B cell (primary cell): ENCODE results near the gene BTG1. TPM values are rescaled to one million over a fixed set of nuclear protein-coding genes. Genes with fewer than 3 reads are reported as not detected.
A peak's percentile ranks its signal among the peaks of the same experiment; 100 is the strongest.

Experiments used
- ATAC-seq: fragments of 200-7000 bp; cut with Tn5 transposase; one replicate; pipeline ENCODE4 v1.10.0; 2021; ENCODE audit warnings: low read depth, mild to moderate bottlenecking, moderate number of reproducible peaks, moderate library complexity
- CTCF ChIA-PET: fragments of 350-600 bp; sonication (Branson Sonifier 250); formaldehyde crosslinking; loops from one replicate; lab custom pipeline; 2021; ENCODE audit warnings: antibody characterized with exemption, inconsistent platforms; lab: Charles Lee
- POLR2A ChIA-PET: fragments of 350-600 bp; sonication (Branson Sonifier 250); formaldehyde crosslinking; loops from one replicate; lab custom pipeline; 2021; ENCODE audit warnings: antibody characterized with exemption; lab: Charles Lee
- DNase-seq: peaks from one replicate; pipeline ENCODE4 v3.0.0; 2013
- H2AFZ ChIP-seq: 2 replicates; pipeline ENCODE4 v1.6.1; 2012; ENCODE audit warnings: mild to moderate bottlenecking, low read depth, low read length; ENCODE audit not compliant: insufficient read depth, poor library complexity, severe bottlenecking
- H3K27ac ChIP-seq, 2 donors: 1 replicate in 1 of 2; 2 replicates in 1 of 2; pipeline ENCODE4 v1.5.1; 2012 to 2013; ENCODE audit warnings: low read length in 2 of 2, mild to moderate bottlenecking in 2 of 2, moderate library complexity in 1 of 2
- H3K27me3 ChIP-seq, 4 experiments: fragments of 200-600 bp in 1 of 4; sonication (generic) in 1 of 4; replicated peaks in 1 of 4; 1 replicate in 2 of 4; 2 replicates in 2 of 4; pipeline versions ENCODE4 v1.6.1 to v1.7.0; 2013 to 2016; ENCODE audit warnings: low read length in 3 of 4, mild to moderate bottlenecking in 2 of 4, mixed read lengths in 1 of 4, moderate library complexity in 1 of 4; ENCODE audit not compliant: insufficient read depth in 4 of 4, control insufficient read depth in 3 of 4; ENCODE audit errors: control extremely low read depth in 1 of 4
- H3K36me3 ChIP-seq, 2 experiments: replicated peaks in 1 of 2; 1 replicate in 1 of 2; 2 replicates in 1 of 2; pipeline versions ENCODE4 v1.6.1 to v1.7.1; 2013; ENCODE audit warnings: low read length in 1 of 2; ENCODE audit not compliant: insufficient read depth in 2 of 2, control insufficient read depth in 1 of 2; ENCODE audit errors: control extremely low read depth in 1 of 2, extremely low read depth in 1 of 2
- H3K4me1 ChIP-seq, 2 donors: fragments of 200-600 bp in 1 of 2; sonication (generic) in 1 of 2; 1 replicate in 1 of 2; 2 replicates in 1 of 2; pipeline versions ENCODE4 v1.5.1 to v1.6.1; 2013 to 2017; ENCODE audit warnings: low read length in 2 of 2; ENCODE audit not compliant: control insufficient read depth in 2 of 2, insufficient read depth in 2 of 2
- H3K4me2 ChIP-seq: replicated peaks from 2 replicates; pipeline ENCODE3; 2012; ENCODE audit warnings: mild to moderate bottlenecking, low read depth, low read length; ENCODE audit not compliant: poor library complexity, severe bottlenecking
- H3K4me3 ChIP-seq, 5 experiments: fragments of 200-600 bp in 1 of 5; sonication (generic) in 1 of 5; 1 replicate in 3 of 5; 2 replicates in 2 of 5; pipeline versions ENCODE4 v1.5.1 to v1.7.0; 2011 to 2016; ENCODE audit warnings: low read length in 4 of 5, mild to moderate bottlenecking in 4 of 5, low read depth in 2 of 5, control low read depth in 1 of 5, moderate library complexity in 1 of 5; ENCODE audit not compliant: insufficient read depth in 1 of 5; ENCODE audit errors: control extremely low read depth in 1 of 5, extremely low read depth in 1 of 5
- H3K79me2 ChIP-seq: fragments of 200-600 bp; sonication (generic); one replicate; pipeline ENCODE4 v1.6.0; 2016; ENCODE audit warnings: low read length; ENCODE audit not compliant: control insufficient read depth, insufficient read depth
- H3K9ac ChIP-seq: fragments of 200-600 bp; sonication (generic); 2 replicates; pipeline ENCODE4 v1.6.1; 2017; ENCODE audit warnings: mild to moderate bottlenecking, low read length, moderate library complexity
- H3K9me3 ChIP-seq, 3 donors: one replicate each; pipeline versions ENCODE4 v1.6.1 to v1.7.1; 2013; ENCODE audit warnings: low read length in 2 of 3; ENCODE audit not compliant: control insufficient read depth in 2 of 3, insufficient read depth in 1 of 3; ENCODE audit errors: control extremely low read depth in 1 of 3
- H4K20me1 ChIP-seq: 2 replicates; pipeline ENCODE4 v1.6.0; 2012; ENCODE audit warnings: mild to moderate bottlenecking, low read length; ENCODE audit not compliant: insufficient read depth, control insufficient read depth, poor library complexity, severe bottlenecking
- H3K27ac Mint-ChIP-seq: one replicate; pipeline ENCODE4 v1.8.0; 2021; ENCODE audit warnings: mixed read lengths
- H3K27me3 Mint-ChIP-seq: one replicate; pipeline ENCODE4 v1.8.0; 2021; ENCODE audit warnings: mixed read lengths
- H3K4me1 Mint-ChIP-seq: one replicate; pipeline ENCODE4 v1.8.0; 2021; ENCODE audit warnings: mixed read lengths
- H3K4me3 Mint-ChIP-seq: one replicate; pipeline ENCODE4 v1.8.0; 2021; ENCODE audit warnings: mixed read lengths
- H3K9me3 Mint-ChIP-seq: one replicate; pipeline ENCODE4 v1.8.0; 2022; ENCODE audit warnings: mixed read lengths; ENCODE audit not compliant: insufficient read depth
- EZH2 ChIP-seq: IDR thresholded peaks from 2 replicates; pipeline ENCODE4 v1.6.1; 2012; ENCODE audit warnings: borderline replicate concordance, low read depth, mild to moderate bottlenecking, moderate library complexity, low read length; ENCODE audit not compliant: insufficient read depth, poor library complexity, severe bottlenecking
- WGBS: methylation state at CpG from one replicate; pipeline ENCODE4 v1.1.5; 2013; ENCODE audit warnings: missing lambda C conversion rate; ENCODE audit not compliant: insufficient coverage; 5-methylcytosine and 5-hydroxymethylcytosine counted together
- intact Hi-C: fragments of 100-400 bp; cut with micrococcal nuclease; formaldehyde crosslinking; loops from one replicate; pipeline ENCODE4 v1.10.0; 2022
- polyA plus RNA-seq: library from polyadenylated mRNA; depleted of rRNA; stranded (reverse); fragments of >200 nt; gene quantifications from 2 replicates; pipeline ENCODE4 v1.2.3, GENCODE V29; 2012
- total RNA-seq, 2 donors: library from RNA; stranded (reverse); fragments of 120-200 nt in 1 of 2; gene quantifications; 1 replicate in 1 of 2; 2 replicates in 1 of 2; pipeline versions ENCODE4 v1.2.3 to v1.2.4, GENCODE V29; 2013 to 2022
- TF ChIP-seq, protein P1 (sequence below): fragments of 200-600 bp; IDR thresholded peaks from one replicate; pipeline ENCODE4 v1.8.0; 2022; ENCODE audit warnings: antibody characterized with exemption, mild to moderate bottlenecking

Gene BTG1
- total and polyA plus RNA-seq, 2 donors (not counting 1 experiment from before 2014, with no cell fraction given), result 322 to 733 TPM

DNA sequence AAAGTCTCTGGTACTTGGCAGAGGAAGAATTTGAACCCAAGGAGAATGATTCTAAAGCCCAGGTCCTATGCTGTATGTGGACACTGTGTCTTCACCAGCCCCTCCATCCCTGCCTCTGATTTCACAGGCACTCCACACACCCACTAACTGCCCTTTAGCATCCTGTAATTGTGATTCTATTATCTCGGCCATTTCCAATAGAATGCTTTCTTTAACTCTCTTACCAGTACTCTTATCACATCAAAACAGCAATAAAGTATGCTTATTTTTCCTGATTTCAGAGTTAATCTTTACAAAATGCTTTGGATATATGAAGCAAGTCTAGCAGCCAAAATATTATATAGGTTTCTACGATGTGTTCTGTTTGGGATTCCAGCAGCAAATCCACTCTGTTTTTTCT, 37.9 kb upstream of the BTG1 start:
- no peak for DNase-seq
- no peak overlapping the region for H3K4me3 Mint-ChIP-seq
- ATAC-seq, result no peak
- H3K4me2 ChIP-seq, result no peak overlapping the region
- peaks cover 0 to 5% (median 0%) of the 10 kb centered on the region in 3 donors for H3K9me3 ChIP-seq
- ChIA-PET POLR2A (no interaction called here), CTCF (no interaction called here)
- no peak overlapping the region for H3K9ac ChIP-seq
- peaks cover 32 to 37% of the 10 kb centered on the region in 2 donors for H3K4me1 ChIP-seq
- H3K4me1 Mint-ChIP-seq, result peaks cover 46% of the 10 kb centered on the region
- TF ChIP-seq EZH2, result no peak
- TF ChIP-seq, protein P1, sequence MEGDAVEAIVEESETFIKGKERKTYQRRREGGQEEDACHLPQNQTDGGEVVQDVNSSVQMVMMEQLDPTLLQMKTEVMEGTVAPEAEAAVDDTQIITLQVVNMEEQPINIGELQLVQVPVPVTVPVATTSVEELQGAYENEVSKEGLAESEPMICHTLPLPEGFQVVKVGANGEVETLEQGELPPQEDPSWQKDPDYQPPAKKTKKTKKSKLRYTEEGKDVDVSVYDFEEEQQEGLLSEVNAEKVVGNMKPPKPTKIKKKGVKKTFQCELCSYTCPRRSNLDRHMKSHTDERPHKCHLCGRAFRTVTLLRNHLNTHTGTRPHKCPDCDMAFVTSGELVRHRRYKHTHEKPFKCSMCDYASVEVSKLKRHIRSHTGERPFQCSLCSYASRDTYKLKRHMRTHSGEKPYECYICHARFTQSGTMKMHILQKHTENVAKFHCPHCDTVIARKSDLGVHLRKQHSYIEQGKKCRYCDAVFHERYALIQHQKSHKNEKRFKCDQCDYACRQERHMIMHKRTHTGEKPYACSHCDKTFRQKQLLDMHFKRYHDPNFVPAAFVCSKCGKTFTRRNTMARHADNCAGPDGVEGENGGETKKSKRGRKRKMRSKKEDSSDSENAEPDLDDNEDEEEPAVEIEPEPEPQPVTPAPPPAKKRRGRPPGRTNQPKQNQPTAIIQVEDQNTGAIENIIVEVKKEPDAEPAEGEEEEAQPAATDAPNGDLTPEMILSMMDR, result no peak
- H3K4me3 ChIP-seq, result no peak overlapping the region
- peaks cover 5% of the 10 kb centered on the region for H3K79me2 ChIP-seq
- peak overlapping the region in 1 of 2 donors; percentile 97 for H3K27ac ChIP-seq
- no CpG with 5 or more reads among the region's 2 CpGs for WGBS
- intact Hi-C loops, result no loop called here
- H3K9me3 Mint-ChIP-seq, result peaks cover 8% of the 10 kb centered on the region
- no peaks in the 10 kb centered on the region for H4K20me1 ChIP-seq
- no peak overlapping the region for H2AFZ ChIP-seq
- no peaks in the 10 kb centered on the region for H3K27me3 Mint-ChIP-seq
- peak overlapping the region; percentile 20 for H3K27ac Mint-ChIP-seq
- H3K27me3 ChIP-seq, result no peaks in the 10 kb centered on the region
- H3K36me3 ChIP-seq, result no peaks in the 10 kb centered on the region

DNA sequence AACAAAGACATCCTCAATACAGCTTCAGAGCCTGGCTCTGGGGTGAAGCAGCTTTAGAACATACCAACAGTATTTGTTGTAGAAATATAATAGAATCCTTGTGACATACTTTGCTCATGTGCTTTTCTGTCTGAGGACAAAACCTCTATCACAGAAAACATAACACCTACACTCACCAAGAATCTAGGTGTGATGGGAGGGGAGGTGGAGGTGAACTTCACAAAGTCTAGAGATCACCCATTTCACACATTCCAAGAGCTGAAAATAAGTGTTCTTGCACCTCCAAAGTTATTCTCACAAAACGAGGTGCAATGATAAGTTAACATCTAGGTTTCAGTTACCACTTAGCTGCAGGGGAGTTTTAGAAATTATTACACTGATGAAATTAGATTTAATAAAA, 32.7 kb upstream of the BTG1 start:
- Histone ChIP-seq H3K4me3 (no peak overlapping the region), H3K4me2 (no peak overlapping the region), H2AFZ (no peak overlapping the region), H3K4me1 (peaks cover 3 to 9% of the 10 kb centered on the region in 2 donors), H3K36me3 (no peaks in the 10 kb centered on the region), H4K20me1 (no peaks in the 10 kb centered on the region), H3K79me2 (no peaks in the 10 kb centered on the region), H3K9me3 (no peaks in the 10 kb centered on the region), H3K9ac (no peak overlapping the region), H3K27ac (no peak overlapping the region), H3K27me3 (no peaks in the 10 kb centered on the region)
- ATAC-seq, result no peak
- WGBS, result no CpG with 5 or more reads among the region's 1 CpG
- H3K27me3 Mint-ChIP-seq, result no peaks in the 10 kb centered on the region
- no peak overlapping the region for H3K4me3 Mint-ChIP-seq
- peaks cover 4% of the 10 kb centered on the region for H3K9me3 Mint-ChIP-seq
- CTCF ChIA-PET, result no interaction called here
- TF ChIP-seq, protein P1, result no peak
- no peak for TF ChIP-seq EZH2
- no peak for DNase-seq
- H3K4me1 Mint-ChIP-seq, result peaks cover 28% of the 10 kb centered on the region
- intact Hi-C loops, result loop anchor here (2.0 kb wide), 1 partner anchor 58 kb away; no protein-coding TSS in a partner anchor
- POLR2A ChIA-PET, result no interaction called here
- H3K27ac Mint-ChIP-seq, result peak overlapping the region; percentile 47
